ENCODE data around the gene PCBP3. TPM values are rescaled to one million over a fixed set of nuclear protein-coding genes. Genes with fewer than 3 reads are reported as not detected.

The PCBP3 gene
- total and polyA plus RNA-seq, 2 donors from 2014 or later = 2.3 to 5.4 TPM

GRCh38 chr21:45899317-45900033, 255.9 kb downstream of the PCBP3 start:
- Histone ChIP-seq H3K9ac (ENCODE audit: low read length in 3 of 3) (no peak overlapping the region), H3K9me3 (ENCODE audit: control insufficient read depth in 2 of 3, insufficient read depth in 1 of 3, low read length in 3 of 3) (no peaks in the 10 kb centered on the region), H3K36me3 (ENCODE audit: control insufficient read depth in 2 of 3, insufficient read depth in 3 of 3, low read length in 3 of 3) (no peaks in the 10 kb centered on the region), H3K27me3 (ENCODE audit: control insufficient read depth, insufficient read depth, low read length) (no peaks in the 10 kb centered on the region), H3K27ac (ENCODE audit: low read depth in 2 of 2, low read length in 2 of 2) (no peak overlapping the region), H3K4me1 (ENCODE audit: control insufficient read depth in 2 of 3, insufficient read depth in 2 of 3, low read depth in 1 of 3, low read length in 3 of 3) (no peaks in the 10 kb centered on the region), H3K4me3 (ENCODE audit: low read length in 3 of 3) (no peak overlapping the region)
- FAIRE-seq (no peak), DNase-seq (peak in 1 of 5 donors; percentile 49)
- TF ChIP-seq CTCF (IDR thresholded peaks at IDR 0.05; ENCODE audit: borderline replicate concordance, extremely low read depth, insufficient read depth) = no peak
- intact Hi-C loops (cut with DNase I) = no loop called here

- no peaks in the 10 kb centered on the region for H3K36me3 ChIP-seq (ENCODE audit: control insufficient read depth in 2 of 3, insufficient read depth in 3 of 3, low read length in 3 of 3)
- H3K4me3 ChIP-seq (ENCODE audit: low read length in 3 of 3) = no peak overlapping the region
- DNase-seq = peak in 1 of 5 donors; percentile 56
- no peak for FAIRE-seq
- H3K27ac ChIP-seq (ENCODE audit: low read depth in 2 of 2, low read length in 2 of 2) = no peak overlapping the region
- no peak overlapping the region for H3K9ac ChIP-seq (ENCODE audit: low read length in 3 of 3)
- no peaks in the 10 kb centered on the region for H3K27me3 ChIP-seq (ENCODE audit: control insufficient read depth, insufficient read depth, low read length)
- H3K9me3 ChIP-seq (ENCODE audit: control insufficient read depth in 2 of 3, insufficient read depth in 1 of 3, low read length in 3 of 3) = no peaks in the 10 kb centered on the region
- no peak for TF ChIP-seq CTCF (IDR thresholded peaks at IDR 0.05; ENCODE audit: borderline replicate concordance, extremely low read depth, insufficient read depth)
- H3K4me1 ChIP-seq (ENCODE audit: control insufficient read depth in 2 of 3, insufficient read depth in 2 of 3, low read depth in 1 of 3, low read length in 3 of 3) = no peaks in the 10 kb centered on the region
- intact Hi-C loops (cut with DNase I) = no loop called here
Observed at GRCh38 chr21:45900034-45900868, 256.7 kb downstream of the PCBP3 start.

- no peaks in the 10 kb centered on the region for H3K27me3 ChIP-seq (ENCODE audit: control insufficient read depth, insufficient read depth, low read length)
- H3K4me1 ChIP-seq (ENCODE audit: control insufficient read depth in 2 of 3, insufficient read depth in 2 of 3, low read depth in 1 of 3, low read length in 3 of 3) = no peaks in the 10 kb centered on the region
- TF ChIP-seq CTCF (IDR thresholded peaks at IDR 0.05; ENCODE audit: borderline replicate concordance, extremely low read depth, insufficient read depth) = no peak
- no peak overlapping the region for H3K27ac ChIP-seq (ENCODE audit: low read depth in 2 of 2, low read length in 2 of 2)
- intact Hi-C loops (cut with DNase I) = no loop called here
- H3K36me3 ChIP-seq (ENCODE audit: control insufficient read depth in 2 of 3, insufficient read depth in 3 of 3, low read length in 3 of 3) = no peaks in the 10 kb centered on the region
- H3K9me3 ChIP-seq (ENCODE audit: control insufficient read depth in 2 of 3, insufficient read depth in 1 of 3, low read length in 3 of 3) = no peaks in the 10 kb centered on the region
- peak in 1 of 5 donors; percentile 74 for DNase-seq
- no peak overlapping the region for H3K9ac ChIP-seq (ENCODE audit: low read length in 3 of 3)
- H3K4me3 ChIP-seq (ENCODE audit: low read length in 3 of 3) = no peak overlapping the region
- FAIRE-seq = no peak
Observed at GRCh38 chr21:45901061-45901690, 257.7 kb downstream of the PCBP3 start.

All from kidney (tissue), 14 donors.